Activated T-cell treated with anti-CD3 and anti-CD28 coated beads for 4 hours (primary cell): Measurements from ENCODE around the gene TCP11L1.

Experiments
- DNase-seq: peaks from one replicate; pipeline ENCODE4 v3.0.0-alpha.2; 2020

The TCP11L1 gene, protein sequence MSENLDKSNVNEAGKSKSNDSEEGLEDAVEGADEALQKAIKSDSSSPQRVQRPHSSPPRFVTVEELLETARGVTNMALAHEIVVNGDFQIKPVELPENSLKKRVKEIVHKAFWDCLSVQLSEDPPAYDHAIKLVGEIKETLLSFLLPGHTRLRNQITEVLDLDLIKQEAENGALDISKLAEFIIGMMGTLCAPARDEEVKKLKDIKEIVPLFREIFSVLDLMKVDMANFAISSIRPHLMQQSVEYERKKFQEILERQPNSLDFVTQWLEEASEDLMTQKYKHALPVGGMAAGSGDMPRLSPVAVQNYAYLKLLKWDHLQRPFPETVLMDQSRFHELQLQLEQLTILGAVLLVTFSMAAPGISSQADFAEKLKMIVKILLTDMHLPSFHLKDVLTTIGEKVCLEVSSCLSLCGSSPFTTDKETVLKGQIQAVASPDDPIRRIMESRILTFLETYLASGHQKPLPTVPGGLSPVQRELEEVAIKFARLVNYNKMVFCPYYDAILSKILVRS

GRCh38 chr11:33039274-33040032 lies at the start of gene TCP11L1:
TSS of gene TCP11L1 (plus strand) at chr11:33039572. CDS start at chr11:33043774, 4,202 bp downstream.
- DNase-seq = peak; percentile 61

GRCh38 chr11:32990481-32990880 lies 48.9 kb upstream of the TCP11L1 start:
- DNase-seq = no peak

DNA sequence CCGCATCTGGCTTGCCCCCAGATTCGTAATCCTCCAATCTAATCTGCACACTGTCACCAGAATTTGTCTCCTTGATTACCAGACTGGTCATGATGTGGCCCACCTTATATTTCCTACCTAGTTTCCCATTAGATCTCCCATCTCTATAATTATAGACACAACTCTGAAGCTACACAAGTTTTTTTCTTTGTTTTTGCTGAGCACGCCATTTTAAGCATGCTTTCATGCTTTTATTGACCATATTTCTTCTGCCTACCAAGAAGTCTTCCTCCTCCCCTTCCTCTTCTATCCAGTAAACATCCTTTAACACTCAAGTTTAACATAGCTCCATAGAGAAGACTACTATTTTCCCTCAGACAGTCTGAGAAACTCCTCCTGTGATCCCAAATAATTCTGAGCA lies 47.9 kb upstream of the TCP11L1 start:
- no peak for DNase-seq

DNA sequence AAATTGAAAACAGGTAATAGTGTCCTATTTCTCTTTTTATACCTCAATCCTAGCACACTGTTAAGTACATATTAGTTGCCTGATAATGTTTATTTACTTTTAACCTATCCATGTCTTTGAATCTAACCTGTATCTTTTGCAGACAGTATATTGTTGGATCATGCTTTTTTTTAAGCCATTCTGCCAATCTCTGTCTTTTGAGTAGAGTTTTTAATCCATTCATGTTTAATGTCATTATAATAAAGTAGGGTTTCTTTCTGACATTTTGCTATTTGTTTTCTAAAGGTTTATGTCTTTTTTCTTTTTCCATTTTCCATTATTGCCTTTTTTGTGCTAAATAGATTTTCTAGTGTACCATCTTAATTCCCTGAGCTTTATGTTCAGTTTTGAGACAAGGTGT lies 47.5 kb upstream of the TCP11L1 start:
- DNase-seq = no peak

GRCh38 chr11:33000181-33000580 lies 39.2 kb upstream of the TCP11L1 start:
- no peak for DNase-seq

DNA sequence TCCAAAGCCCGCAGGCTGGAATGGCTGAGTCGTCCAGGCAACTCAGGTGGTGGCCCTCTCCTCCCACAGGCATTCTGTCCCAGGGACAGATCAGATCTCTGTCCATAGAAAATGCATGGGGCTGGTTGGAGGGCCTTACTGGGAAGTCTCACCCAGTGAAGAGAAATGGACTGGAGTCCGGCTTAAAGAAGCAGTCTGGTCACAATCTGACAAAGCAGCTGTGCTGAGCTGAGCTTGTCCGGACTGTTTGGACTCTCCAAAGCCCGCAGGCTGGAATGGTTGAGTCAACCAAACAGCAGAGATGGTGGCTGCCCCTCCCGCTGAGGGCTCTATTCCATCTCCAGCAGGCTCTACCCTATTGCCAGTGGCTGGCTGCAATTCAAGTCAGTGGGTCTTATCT lies 38.1 kb upstream of the TCP11L1 start:
- no peak for DNase-seq

DNA sequence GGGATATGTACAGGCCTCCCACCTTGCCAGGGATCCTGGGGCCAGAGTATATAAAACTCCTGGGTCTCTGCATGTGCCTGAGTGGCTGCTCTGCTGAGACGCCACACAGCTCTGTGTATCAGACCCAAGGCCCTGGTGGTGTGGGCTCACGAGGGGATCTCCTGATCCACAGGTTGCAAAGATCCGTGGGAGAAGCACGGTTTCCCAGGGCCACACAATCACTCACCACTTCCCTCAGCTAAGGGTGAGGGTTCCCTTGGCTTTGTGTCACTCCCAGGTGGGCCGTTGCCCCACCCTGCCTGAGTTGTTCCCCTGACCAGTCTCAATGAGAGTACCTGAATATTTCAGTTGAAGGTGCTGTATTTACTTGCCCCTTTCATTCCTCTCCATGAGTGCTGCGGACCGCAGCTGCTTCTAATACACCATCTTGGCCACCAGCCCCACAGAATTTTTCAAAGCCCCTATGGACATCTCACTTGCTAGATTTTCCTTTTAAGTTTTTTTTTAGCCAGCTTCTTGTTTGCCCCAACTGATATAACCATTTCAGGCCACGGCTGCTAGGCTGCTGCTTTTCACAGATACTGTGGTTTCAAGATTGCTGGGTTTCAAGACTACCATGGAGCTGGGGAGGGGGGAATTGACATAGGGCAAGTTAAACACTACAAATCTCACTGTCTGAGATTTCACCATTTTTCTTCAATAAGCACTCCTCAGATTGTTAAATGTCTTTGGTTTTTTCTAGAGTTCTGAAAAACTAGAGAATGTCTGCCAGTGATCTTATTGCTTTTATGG lies 37.4 kb upstream of the TCP11L1 start:
- DNase-seq = no peak

DNA sequence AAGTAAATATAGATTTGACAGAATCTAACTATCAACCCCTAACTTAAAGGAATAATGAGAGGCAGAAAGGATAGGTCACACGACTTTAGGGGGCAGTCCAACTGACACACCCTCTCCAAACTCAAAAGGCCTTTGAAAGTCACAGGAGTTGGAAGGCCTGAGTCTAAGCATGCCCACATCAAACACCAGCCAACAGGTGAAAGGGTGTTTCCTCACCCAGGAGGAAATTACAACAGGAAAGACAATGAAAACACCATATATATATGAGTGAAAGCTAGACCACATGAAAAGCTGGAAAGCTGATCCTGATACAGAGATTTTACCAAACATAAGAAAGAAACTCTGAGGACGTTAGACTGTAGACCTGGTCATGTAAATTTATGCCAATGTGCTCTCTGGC lies 34.2 kb upstream of the TCP11L1 start:
- no peak for DNase-seq

DNA sequence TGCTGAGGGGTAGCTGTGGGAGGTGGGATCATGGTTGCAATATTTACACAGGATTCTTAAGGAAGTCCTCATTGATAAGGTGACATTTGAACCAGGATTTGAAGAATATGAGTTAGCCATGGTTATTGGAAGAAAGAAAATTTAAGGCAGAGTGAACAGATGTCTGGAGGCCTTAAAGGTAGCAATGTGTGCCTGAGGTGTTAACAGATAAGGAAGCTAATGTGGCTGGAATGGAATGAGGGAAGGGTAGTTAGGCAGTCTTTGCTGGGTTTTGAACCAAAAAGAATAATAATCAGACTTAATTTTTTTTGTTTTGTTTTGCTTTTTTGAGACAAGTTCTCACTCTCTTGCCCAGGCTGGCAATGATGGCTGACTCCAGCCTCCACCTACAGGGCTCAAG lies 33.4 kb upstream of the TCP11L1 start:
- DNase-seq = no peak

GRCh38 chr11:33013755-33014154 lies 25.6 kb upstream of the TCP11L1 start:
- no peak for DNase-seq

GRCh38 chr11:33015621-33016551 lies 23.5 kb upstream of the TCP11L1 start, which contains the start of gene DEPDC7:
TSS of gene DEPDC7 (plus strand) at chr11:33015878. CDS start at chr11:33015956, 78 bp downstream.
- peak; percentile 74 for DNase-seq

- DNase-seq = no peak
These were observed 22.7 kb upstream of the TCP11L1 start for GRCh38 chr11:33016654-33017053.

- DNase-seq = no peak
These were observed 21.9 kb upstream of the TCP11L1 start for GRCh38 chr11:33017478-33017877.

DNA sequence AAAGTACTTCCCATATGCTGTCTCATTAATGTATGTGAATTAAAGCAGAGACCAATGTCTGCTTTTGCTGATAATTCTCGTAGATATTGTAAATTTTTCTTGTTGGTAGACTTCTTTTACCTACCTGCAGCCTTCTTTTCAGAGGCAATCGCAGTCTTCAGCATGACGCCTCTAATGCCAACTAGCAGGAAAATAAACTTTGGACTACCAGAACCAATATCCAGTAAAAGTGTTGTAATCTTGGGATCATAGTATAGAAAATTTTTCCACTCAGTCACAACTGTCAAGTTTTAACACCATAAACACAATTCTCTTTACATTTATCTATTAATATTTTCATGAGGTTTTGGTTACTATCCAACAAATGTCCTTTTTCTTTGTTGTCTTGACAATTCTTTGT lies 21.4 kb upstream of the TCP11L1 start:
- no peak for DNase-seq

- DNase-seq = no peak
These were observed 20.5 kb upstream of the TCP11L1 start for GRCh38 chr11:33018840-33019239.

DNA sequence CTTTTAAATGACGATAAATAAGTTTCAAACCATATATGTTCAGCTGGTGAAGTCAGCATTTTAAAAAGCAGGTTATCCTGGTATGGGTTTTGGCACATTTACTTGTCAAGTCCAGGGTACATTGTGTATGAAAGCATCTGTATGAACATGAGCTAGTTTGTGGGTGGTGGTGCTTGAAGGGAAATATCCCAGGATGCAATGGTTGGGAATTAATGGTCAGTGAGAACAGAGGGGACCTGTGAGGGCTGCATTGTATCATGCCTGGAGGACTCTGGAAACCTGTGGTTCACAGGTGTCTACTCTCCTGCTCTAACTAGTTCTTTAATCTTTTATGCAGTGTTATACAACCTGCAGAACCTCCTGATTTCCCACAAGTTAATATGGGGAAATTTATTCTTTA lies 17.9 kb upstream of the TCP11L1 start:
- no peak for DNase-seq

DNA sequence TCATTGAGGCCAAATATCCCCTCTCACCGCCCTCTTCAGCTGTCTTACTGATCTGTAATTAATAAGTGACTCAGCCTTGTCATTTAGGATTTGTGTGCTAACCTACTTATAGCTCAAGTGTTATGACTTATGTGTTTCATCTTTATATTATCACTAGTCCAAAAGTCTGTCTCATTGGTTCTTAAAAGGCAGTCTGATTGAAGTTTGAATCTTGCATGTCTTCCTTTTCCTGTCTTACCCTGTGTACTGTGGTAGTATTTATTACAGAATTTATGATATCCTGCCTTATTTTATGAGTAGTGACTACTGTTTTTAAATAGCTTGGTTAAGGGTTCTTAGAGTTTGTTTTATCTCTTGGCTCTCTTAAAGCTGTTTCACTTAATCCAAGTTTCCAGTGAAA lies 17.4 kb upstream of the TCP11L1 start:
- no peak for DNase-seq

- no peak for DNase-seq
These were observed 14.0 kb upstream of the TCP11L1 start for GRCh38 chr11:33025339-33025722.

DNA sequence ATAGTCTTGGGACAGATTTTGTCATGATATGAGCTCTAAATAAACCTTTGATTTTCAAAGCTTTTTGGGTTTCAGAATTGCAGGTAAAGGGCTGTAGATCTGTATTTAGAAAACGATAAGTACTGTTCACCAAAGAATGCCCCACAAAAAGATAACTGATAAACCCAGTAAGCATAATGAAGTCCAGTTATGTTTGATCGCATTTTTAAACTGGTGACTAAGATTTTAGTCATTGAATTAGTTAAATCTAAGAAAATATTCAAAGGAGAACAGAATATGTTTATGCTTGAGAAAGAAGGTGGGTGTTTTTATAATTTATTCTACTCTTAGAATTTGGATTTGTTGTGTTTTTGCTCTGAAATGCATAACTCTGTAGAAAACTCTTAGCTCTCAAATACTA lies 12.1 kb upstream of the TCP11L1 start:
- no peak for DNase-seq

DNA sequence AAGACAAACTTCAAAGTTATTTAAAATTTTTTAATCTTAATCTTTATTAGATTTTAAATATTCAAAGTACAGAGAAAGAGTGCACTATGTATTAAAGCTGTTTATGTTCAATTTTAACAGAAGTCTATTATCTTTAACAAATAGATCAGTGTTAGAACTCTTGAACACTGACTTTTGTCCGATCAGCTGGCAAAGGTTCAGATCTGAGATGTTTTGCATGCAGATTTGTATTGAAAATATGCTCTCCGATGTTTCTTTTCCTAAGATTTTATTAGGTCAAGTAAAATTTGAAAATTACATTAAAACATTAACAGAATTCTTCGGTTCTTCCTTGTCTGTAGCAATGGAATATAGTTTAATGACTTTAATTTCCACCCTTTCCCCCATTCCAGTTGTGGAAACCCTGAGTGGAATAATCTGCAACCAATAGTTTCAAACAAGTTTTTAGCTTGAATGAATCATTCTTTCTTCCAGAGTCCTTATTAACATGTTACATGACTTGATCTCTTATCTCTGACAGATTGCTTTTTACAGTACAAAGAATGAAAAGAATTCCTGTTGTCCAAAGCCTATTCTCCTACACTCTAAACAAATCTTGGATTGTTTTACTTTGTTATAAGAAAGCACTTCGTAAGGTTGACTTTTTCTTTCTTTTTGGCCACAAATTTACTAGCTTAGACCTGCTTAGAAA lies 11.4 kb upstream of the TCP11L1 start:
- DNase-seq = no peak

DNA sequence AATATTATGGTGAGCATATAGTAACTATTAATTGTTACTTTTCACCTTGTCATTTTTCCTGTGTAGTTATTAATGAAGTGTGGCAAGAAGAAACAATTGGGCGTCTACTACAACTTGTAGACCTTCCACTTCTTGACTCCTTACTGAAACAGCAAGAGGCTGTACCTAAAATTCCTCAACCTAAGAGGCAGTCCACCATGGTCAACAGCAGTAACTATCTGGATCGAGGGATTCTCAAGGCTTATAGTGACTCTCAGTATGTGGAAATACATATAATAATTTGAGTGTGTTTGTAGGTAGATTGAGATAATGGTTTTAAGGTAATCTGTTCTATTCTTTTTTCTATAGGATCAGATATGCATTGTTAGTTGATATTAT lies 10.8 kb upstream of the TCP11L1 start:
- no peak for DNase-seq
